Measurements from ENCODE around the gene DCDC2B. TPM values are rescaled to one million over a fixed set of nuclear protein-coding genes. Genes with fewer than 3 reads are reported as not detected.

DCDC2B gene
- total and polyA plus RNA-seq, 9 of the 15 experiments (the other 6 are each of a cell fraction or from before 2014, with no cell fraction given): not detected

DNA sequence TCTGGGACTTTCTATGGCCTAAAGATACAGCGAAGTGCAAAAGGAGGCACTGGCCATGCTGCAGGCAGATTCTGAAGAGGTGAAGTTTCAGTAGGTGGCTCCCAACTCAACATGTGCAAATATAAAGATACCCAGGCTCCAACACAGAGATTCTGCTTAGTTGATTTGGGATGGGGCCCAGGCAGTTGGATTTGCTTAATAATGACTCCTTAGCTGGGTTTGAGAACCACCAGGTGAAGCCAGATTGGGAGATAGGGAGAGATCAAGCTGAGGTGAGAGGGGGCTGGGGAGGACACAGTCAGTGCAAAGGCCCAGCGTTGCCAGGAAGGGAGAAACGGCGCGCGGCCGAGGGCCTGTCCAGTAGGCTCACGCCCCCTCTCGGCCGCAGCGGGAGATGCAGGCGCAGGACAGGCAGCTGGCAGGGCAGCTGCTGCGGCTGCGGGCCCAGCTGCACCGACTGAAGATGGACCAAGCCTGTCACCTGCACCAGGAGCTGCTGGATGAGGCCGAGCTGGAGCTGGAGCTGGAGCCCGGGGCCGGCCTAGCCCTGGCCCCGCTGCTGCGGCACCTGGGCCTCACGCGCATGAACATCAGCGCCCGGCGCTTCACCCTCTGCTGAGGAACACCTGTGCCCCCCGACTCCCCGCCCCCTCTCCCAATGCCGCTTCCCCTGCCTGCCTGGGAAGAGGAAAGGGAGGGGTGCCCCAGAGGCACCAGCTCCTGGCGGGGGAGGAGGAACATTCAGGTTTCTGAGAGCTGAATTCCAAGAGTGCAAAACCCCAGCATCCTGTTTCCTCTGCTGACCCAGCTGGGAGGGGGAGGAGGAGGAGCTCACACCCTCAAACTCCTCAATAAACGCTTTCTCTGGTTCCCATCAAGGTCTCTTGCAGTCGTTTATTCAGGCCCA lies 39.3 kb downstream of the DCDC2B start (continued):
- TF ChIP-seq DIDO1 (tag; IDR thresholded peaks at IDR 0.05; ENCODE audit: low read depth): 0 out of 2 replicates have a peak, but pooled peaks have one; percentile 21
- no peak for TF ChIP-seq NUFIP1 (IDR thresholded peaks at IDR 0.05; ENCODE audit: partially characterized antibody)
- peak; percentile 42; the same call in 1 of the 2 replicates for TF ChIP-seq POLR2G (IDR thresholded peaks at IDR 0.05; ENCODE audit: low read depth, low read length)
- peak; percentile 72 for TF ChIP-seq ZNF24 (IDR thresholded peaks at IDR 0.05)
- 0 out of 2 replicates have a peak, but pooled peaks have one; percentile 16 for TF ChIP-seq MEF2D (tag; conservative IDR thresholded peaks at IDR 0.05; ENCODE audit: low read depth)
- peak; percentile 75 for TF ChIP-seq CC2D1A (IDR thresholded peaks at IDR 0.05)
- TF ChIP-seq, protein P1, sequence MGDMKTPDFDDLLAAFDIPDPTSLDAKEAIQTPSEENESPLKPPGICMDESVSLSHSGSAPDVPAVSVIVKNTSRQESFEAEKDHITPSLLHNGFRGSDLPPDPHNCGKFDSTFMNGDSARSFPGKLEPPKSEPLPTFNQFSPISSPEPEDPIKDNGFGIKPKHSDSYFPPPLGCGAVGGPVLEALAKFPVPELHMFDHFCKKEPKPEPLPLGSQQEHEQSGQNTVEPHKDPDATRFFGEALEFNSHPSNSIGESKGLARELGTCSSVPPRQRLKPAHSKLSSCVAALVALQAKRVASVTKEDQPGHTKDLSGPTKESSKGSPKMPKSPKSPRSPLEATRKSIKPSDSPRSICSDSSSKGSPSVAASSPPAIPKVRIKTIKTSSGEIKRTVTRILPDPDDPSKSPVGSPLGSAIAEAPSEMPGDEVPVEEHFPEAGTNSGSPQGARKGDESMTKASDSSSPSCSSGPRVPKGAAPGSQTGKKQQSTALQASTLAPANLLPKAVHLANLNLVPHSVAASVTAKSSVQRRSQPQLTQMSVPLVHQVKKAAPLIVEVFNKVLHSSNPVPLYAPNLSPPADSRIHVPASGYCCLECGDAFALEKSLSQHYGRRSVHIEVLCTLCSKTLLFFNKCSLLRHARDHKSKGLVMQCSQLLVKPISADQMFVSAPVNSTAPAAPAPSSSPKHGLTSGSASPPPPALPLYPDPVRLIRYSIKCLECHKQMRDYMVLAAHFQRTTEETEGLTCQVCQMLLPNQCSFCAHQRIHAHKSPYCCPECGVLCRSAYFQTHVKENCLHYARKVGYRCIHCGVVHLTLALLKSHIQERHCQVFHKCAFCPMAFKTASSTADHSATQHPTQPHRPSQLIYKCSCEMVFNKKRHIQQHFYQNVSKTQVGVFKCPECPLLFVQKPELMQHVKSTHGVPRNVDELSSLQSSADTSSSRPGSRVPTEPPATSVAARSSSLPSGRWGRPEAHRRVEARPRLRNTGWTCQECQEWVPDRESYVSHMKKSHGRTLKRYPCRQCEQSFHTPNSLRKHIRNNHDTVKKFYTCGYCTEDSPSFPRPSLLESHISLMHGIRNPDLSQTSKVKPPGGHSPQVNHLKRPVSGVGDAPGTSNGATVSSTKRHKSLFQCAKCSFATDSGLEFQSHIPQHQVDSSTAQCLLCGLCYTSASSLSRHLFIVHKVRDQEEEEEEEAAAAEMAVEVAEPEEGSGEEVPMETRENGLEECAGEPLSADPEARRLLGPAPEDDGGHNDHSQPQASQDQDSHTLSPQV (IDR thresholded peaks at IDR 0.05): peak; percentile 34; the same call in 1 of the 2 replicates
- TF ChIP-seq MECOM (CRISPR knock-in tag; IDR thresholded peaks at IDR 0.05): no peak
- peak; percentile 45; the same call in 1 of the 2 replicates for TF ChIP-seq GATA2 (CRISPR knock-in tag; IDR thresholded peaks at IDR 0.05)
- TF ChIP-seq, protein P2, sequence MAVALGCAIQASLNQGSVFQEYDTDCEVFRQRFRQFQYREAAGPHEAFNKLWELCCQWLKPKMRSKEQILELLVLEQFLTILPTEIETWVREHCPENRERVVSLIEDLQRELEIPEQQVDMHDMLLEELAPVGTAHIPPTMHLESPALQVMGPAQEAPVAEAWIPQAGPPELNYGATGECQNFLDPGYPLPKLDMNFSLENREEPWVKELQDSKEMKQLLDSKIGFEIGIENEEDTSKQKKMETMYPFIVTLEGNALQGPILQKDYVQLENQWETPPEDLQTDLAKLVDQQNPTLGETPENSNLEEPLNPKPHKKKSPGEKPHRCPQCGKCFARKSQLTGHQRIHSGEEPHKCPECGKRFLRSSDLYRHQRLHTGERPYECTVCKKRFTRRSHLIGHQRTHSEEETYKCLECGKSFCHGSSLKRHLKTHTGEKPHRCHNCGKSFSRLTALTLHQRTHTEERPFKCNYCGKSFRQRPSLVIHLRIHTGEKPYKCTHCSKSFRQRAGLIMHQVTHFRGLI (CRISPR knock-in tag; IDR thresholded peaks at IDR 0.05): no peak
- no peak for TF ChIP-seq ZNF143 (CRISPR knock-in tag; IDR thresholded peaks at IDR 0.05)
- TF ChIP-seq TARDBP (IDR thresholded peaks at IDR 0.05): peak; percentile 62; the same call in 1 of the 2 replicates
- TF ChIP-seq, protein P3, sequence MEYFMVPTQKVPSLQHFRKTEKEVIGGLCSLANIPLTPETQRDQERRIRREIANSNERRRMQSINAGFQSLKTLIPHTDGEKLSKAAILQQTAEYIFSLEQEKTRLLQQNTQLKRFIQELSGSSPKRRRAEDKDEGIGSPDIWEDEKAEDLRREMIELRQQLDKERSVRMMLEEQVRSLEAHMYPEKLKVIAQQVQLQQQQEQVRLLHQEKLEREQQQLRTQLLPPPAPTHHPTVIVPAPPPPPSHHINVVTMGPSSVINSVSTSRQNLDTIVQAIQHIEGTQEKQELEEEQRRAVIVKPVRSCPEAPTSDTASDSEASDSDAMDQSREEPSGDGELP (CRISPR knock-in tag; IDR thresholded peaks at IDR 0.05; ENCODE audit: borderline replicate concordance): peak; percentile 95
- TF ChIP-seq HINFP (tag; conservative IDR thresholded peaks at IDR 0.05; ENCODE audit: low read depth): no peak
- TF ChIP-seq PRDM10 (IDR thresholded peaks at IDR 0.05; ENCODE audit: partially characterized antibody): peak; percentile 16

All from K562 (cell line).